HepG2 (cell line): Measurements from ENCODE around the gene GRHL1. TPM values are rescaled to one million over a fixed set of nuclear protein-coding genes. Genes with fewer than 3 reads are reported as not detected.

ENCODE experiments used
- ARNT2 ChIP-seq: sonication (generic); formaldehyde crosslinking; IDR thresholded peaks from 2 replicates; pipeline ENCODE4 v1.8.0; 2022; ENCODE audit warnings: mild to moderate bottlenecking, low read depth, missing genetic modification reagents, moderate library complexity
- ATF1 ChIP-seq: IDR thresholded peaks from 2 replicates; pipeline ENCODE4 v1.6.1; 2016; ENCODE audit warnings: mild to moderate bottlenecking, control low read depth
- ATM ChIP-seq: fragments of 450-650 bp; IDR thresholded peaks from 2 replicates; pipeline ENCODE4 v1.7.1; 2017; ENCODE audit warnings: mild to moderate bottlenecking, borderline replicate concordance
- BRCA1 ChIP-seq: sonication (generic); formaldehyde crosslinking; IDR thresholded peaks from 2 replicates; pipeline ENCODE4 v1.4.0; 2020; ENCODE audit warnings: missing genetic modification reagents
- FOXJ3 ChIP-seq: sonication (generic); formaldehyde crosslinking; IDR thresholded peaks from 2 replicates; pipeline ENCODE4 v1.4.0; 2020; ENCODE audit warnings: missing genetic modification reagents, mild to moderate bottlenecking, borderline replicate concordance
- GABPB1 ChIP-seq: IDR thresholded peaks from 2 replicates; pipeline ENCODE4 v1.6.1; 2016; ENCODE audit warnings: mild to moderate bottlenecking, missing genetic modification reagents, moderate library complexity, missing compliant biosample characterization
- HDAC1 ChIP-seq: sonication (generic); formaldehyde crosslinking; IDR thresholded peaks from 2 replicates; pipeline ENCODE4 v1.5.1; 2020; ENCODE audit warnings: mild to moderate bottlenecking, missing genetic modification reagents
- KLF16 ChIP-seq, 2 experiments: sonication (generic) in 1 of 2; formaldehyde crosslinking in 1 of 2; IDR thresholded peaks; 2 replicates each; pipeline versions ENCODE4 v1.6.1 to v1.8.0; 2016 to 2023; ENCODE audit warnings: missing genetic modification reagents in 2 of 2, missing compliant biosample characterization in 1 of 2
- MAFK ChIP-seq, 2 experiments: IDR thresholded peaks in 1 of 2; conservative IDR thresholded peaks in 1 of 2; 2 replicates each; pipeline ENCODE4 v1.6.1; 2011; ENCODE audit warnings: improper control_type of control experiment in 2 of 2, low read length in 2 of 2
- NCOR1 ChIP-seq: fragments of 200-600 bp; sonication (generic); IDR thresholded peaks from 2 replicates; pipeline ENCODE4 v1.7.0; 2017; ENCODE audit warnings: antibody characterized with exemption, low read length, borderline replicate concordance
- PAF1 ChIP-seq: IDR thresholded peaks from 2 replicates; pipeline ENCODE4 v1.6.1; 2016; ENCODE audit warnings: missing genetic modification reagents, missing compliant biosample characterization
- SETDB1 ChIP-seq: sonication (generic); formaldehyde crosslinking; IDR thresholded peaks from 2 replicates; pipeline ENCODE4 v1.5.1; 2020; ENCODE audit warnings: missing genetic modification reagents, mild to moderate bottlenecking, borderline replicate concordance
- SRSF9 ChIP-seq: fragments of 200-400 bp; formaldehyde crosslinking; IDR thresholded peaks from 2 replicates; pipeline ENCODE4 v1.6.1; 2018; ENCODE audit warnings: borderline replicate concordance, mild to moderate bottlenecking, low read depth, low read length; ENCODE audit not compliant: insufficient read depth, poor library complexity, severe bottlenecking
- SUZ12 ChIP-seq: fragments of 150-350 bp; IDR thresholded peaks from 2 replicates; pipeline ENCODE4 v1.6.1; 2014; ENCODE audit warnings: low read depth, low read length
- ZMYM4 ChIP-seq: sonication (generic); formaldehyde crosslinking; IDR thresholded peaks from 2 replicates; pipeline ENCODE4 v1.8.1; 2023; ENCODE audit warnings: mild to moderate bottlenecking, missing genetic modification reagents
- ZNF546 ChIP-seq: sonication (generic); formaldehyde crosslinking; conservative IDR thresholded peaks from 2 replicates; pipeline ENCODE4 v1.8.1; 2023; ENCODE audit warnings: mild to moderate bottlenecking, missing genetic modification reagents
- ZNF780A ChIP-seq: sonication (generic); formaldehyde crosslinking; IDR thresholded peaks from 2 replicates; pipeline ENCODE4 v1.8.0; 2022; ENCODE audit warnings: mild to moderate bottlenecking, missing genetic modification reagents, moderate library complexity
- ZNF816 ChIP-seq: sonication (generic); formaldehyde crosslinking; IDR thresholded peaks from 2 replicates; pipeline ENCODE4 v1.8.0; 2022; ENCODE audit warnings: missing genetic modification reagents, mild to moderate bottlenecking, borderline replicate concordance
- ZNF850 ChIP-seq: sonication (generic); formaldehyde crosslinking; conservative IDR thresholded peaks from 2 replicates; pipeline ENCODE4 v1.9.0; 2021; ENCODE audit warnings: mild to moderate bottlenecking, missing genetic modification reagents
- ZSCAN30 ChIP-seq: sonication (generic); formaldehyde crosslinking; IDR thresholded peaks from 2 replicates; pipeline ENCODE4 v1.5.0; 2020; ENCODE audit warnings: mild to moderate bottlenecking, missing genetic modification reagents
- polyA plus RNA-seq, 8 experiments: library from polyadenylated mRNA; depleted of rRNA in 3 of 8; stranded (reverse) in 7 of 8; unstranded in 1 of 8; fragments of >200 nt; fragmentation: Illumina TruSeq in 4 of 8; extraction: Trizol in 4 of 8; gene quantifications; 2 replicates each; pipeline versions ENCODE4 v1.2.1 to v1.2.3, GENCODE V29; 2011 to 2016; ENCODE audit warnings: low read depth in 4 of 8, missing spikeins in 1 of 8, mixed read lengths in 1 of 8; ENCODE audit not compliant: insufficient read depth in 1 of 8
- total RNA-seq, 5 experiments: library from RNA; depleted of rRNA; stranded (reverse); fragments of >200 nt; fragmentation: Illumina TruSeq; extraction: Trizol; gene quantifications; 2 replicates each; pipeline ENCODE4 v1.2.3, GENCODE V29; 2016; ENCODE audit warnings: low read depth in 1 of 5
- TF ChIP-seq, protein P1 (sequence below): sonication (generic); formaldehyde crosslinking; IDR thresholded peaks from 2 replicates; pipeline ENCODE4 v1.8.0; 2022; ENCODE audit warnings: mild to moderate bottlenecking, missing genetic modification reagents, moderate library complexity
- TF ChIP-seq, protein P2 (sequence below): sonication (generic); formaldehyde crosslinking; IDR thresholded peaks from 2 replicates; pipeline ENCODE4 v1.5.1; 2020; ENCODE audit warnings: missing genetic modification reagents, mild to moderate bottlenecking, borderline replicate concordance
- TF ChIP-seq, protein P3 (sequence below): sonication (generic); formaldehyde crosslinking; IDR thresholded peaks from 2 replicates; pipeline ENCODE4 v1.8.0; 2022; ENCODE audit warnings: mild to moderate bottlenecking, missing genetic modification reagents; ENCODE audit not compliant: insufficient replicate concordance
- TF ChIP-seq, protein P4 (sequence below): sonication (generic); formaldehyde crosslinking; IDR thresholded peaks from 2 replicates; pipeline ENCODE4 v1.8.1; 2022; ENCODE audit warnings: low read depth, mild to moderate bottlenecking, missing genetic modification reagents
- TF ChIP-seq, protein P5 (sequence below): sonication (generic); formaldehyde crosslinking; IDR thresholded peaks from 2 replicates; pipeline ENCODE4 v1.5.0; 2020; ENCODE audit warnings: missing genetic modification reagents, mild to moderate bottlenecking, borderline replicate concordance

GRHL1 gene
- total and polyA plus RNA-seq, 2 of the 13 experiments (the other 11 are each of a cell fraction or from before 2014, with no cell fraction given) = 9.3 to 12.0 TPM

DNA sequence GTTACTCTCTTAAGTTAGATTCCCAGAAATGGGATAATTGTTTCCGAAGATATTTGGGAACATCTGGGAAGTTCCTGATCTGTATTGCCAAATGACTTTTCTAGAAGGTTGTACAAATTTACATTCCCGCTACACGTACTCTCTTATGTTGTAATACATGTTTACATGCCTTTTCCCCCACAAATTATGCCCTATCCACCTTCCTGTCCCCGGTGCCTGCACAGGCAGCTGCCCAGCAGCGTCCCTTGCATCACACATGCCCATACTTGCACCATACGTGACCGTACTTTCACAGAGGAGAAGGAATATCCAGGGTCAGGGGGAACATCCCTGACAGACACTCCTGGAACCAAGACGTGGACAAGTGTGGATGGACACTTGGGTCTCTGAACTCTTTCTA, 67.7 kb downstream of the GRHL1 start (continued):
- TF ChIP-seq, protein P1, sequence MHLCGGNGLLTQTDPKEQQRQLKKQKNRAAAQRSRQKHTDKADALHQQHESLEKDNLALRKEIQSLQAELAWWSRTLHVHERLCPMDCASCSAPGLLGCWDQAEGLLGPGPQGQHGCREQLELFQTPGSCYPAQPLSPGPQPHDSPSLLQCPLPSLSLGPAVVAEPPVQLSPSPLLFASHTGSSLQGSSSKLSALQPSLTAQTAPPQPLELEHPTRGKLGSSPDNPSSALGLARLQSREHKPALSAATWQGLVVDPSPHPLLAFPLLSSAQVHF (CRISPR knock-in tag) = no peak
- TF ChIP-seq, protein P2, sequence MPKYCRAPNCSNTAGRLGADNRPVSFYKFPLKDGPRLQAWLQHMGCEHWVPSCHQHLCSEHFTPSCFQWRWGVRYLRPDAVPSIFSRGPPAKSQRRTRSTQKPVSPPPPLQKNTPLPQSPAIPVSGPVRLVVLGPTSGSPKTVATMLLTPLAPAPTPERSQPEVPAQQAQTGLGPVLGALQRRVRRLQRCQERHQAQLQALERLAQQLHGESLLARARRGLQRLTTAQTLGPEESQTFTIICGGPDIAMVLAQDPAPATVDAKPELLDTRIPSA = no peak
- TF ChIP-seq ZNF816 (CRISPR knock-in tag) (no peak), ZNF546 (no peak), ZNF780A (CRISPR knock-in tag) (no peak), KLF16 (CRISPR knock-in tag; IDR thresholded peaks at IDR 0.05) (peak in 1 of 2 experiments; percentile 62; a peak in 2 of 4 replicates), SUZ12 (no peak), PAF1 (CRISPR knock-in tag) (no peak), ZSCAN30 (CRISPR knock-in tag) (no peak), NCOR1 (no peak), ATF1 (no peak), SETDB1 (CRISPR knock-in tag) (no peak), GABPB1 (peak; percentile 56), ARNT2 (CRISPR knock-in tag) (no peak), BRCA1 (CRISPR knock-in tag) (no peak), ZMYM4 (CRISPR knock-in tag) (no peak), SRSF9 (no peak), HDAC1 (CRISPR knock-in tag) (0 out of 2 replicates have a peak, but pooled peaks have one; percentile 29), ZNF850 (CRISPR knock-in tag) (no peak), ATM (no peak), FOXJ3 (CRISPR knock-in tag) (no peak), MAFK (conservative IDR thresholded peaks at IDR 0.05 in 1 of 2, IDR thresholded peaks at IDR 0.05 in 1 of 2; ENCODE audit: low read length in 2 of 2) (no peak)
- TF ChIP-seq, protein P3, sequence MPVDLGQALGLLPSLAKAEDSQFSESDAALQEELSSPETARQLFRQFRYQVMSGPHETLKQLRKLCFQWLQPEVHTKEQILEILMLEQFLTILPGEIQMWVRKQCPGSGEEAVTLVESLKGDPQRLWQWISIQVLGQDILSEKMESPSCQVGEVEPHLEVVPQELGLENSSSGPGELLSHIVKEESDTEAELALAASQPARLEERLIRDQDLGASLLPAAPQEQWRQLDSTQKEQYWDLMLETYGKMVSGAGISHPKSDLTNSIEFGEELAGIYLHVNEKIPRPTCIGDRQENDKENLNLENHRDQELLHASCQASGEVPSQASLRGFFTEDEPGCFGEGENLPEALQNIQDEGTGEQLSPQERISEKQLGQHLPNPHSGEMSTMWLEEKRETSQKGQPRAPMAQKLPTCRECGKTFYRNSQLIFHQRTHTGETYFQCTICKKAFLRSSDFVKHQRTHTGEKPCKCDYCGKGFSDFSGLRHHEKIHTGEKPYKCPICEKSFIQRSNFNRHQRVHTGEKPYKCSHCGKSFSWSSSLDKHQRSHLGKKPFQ (CRISPR knock-in tag) = no peak
- TF ChIP-seq, protein P4, sequence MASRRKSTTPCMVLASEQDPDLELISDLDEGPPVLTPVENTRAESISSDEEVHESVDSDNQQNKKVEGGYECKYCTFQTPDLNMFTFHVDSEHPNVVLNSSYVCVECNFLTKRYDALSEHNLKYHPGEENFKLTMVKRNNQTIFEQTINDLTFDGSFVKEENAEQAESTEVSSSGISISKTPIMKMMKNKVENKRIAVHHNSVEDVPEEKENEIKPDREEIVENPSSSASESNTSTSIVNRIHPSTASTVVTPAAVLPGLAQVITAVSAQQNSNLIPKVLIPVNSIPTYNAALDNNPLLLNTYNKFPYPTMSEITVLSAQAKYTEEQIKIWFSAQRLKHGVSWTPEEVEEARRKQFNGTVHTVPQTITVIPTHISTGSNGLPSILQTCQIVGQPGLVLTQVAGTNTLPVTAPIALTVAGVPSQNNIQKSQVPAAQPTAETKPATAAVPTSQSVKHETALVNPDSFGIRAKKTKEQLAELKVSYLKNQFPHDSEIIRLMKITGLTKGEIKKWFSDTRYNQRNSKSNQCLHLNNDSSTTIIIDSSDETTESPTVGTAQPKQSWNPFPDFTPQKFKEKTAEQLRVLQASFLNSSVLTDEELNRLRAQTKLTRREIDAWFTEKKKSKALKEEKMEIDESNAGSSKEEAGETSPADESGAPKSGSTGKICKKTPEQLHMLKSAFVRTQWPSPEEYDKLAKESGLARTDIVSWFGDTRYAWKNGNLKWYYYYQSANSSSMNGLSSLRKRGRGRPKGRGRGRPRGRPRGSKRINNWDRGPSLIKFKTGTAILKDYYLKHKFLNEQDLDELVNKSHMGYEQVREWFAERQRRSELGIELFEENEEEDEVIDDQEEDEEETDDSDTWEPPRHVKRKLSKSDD = no peak
- TF ChIP-seq, protein P5, sequence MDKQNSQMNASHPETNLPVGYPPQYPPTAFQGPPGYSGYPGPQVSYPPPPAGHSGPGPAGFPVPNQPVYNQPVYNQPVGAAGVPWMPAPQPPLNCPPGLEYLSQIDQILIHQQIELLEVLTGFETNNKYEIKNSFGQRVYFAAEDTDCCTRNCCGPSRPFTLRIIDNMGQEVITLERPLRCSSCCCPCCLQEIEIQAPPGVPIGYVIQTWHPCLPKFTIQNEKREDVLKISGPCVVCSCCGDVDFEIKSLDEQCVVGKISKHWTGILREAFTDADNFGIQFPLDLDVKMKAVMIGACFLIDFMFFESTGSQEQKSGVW = no peak
